Endothelial cell of umbilical vein (primary cell): Measurements from ENCODE around the gene RDM1. TPM values are rescaled to one million over a fixed set of nuclear protein-coding genes. Genes with fewer than 3 reads are reported as not detected.

Experiments
- BruUV-seq: library from RNA; stranded (reverse); fragments of 400-500 nt; replicated peaks from 2 replicates; lab custom pipeline; 2021; lab: Mats Ljungman, UMichigan
- CTCF ChIA-PET: fragments of 300-600, 350-600 bp; sonication (Branson Sonifier 250); formaldehyde crosslinking; loops from one replicate; lab custom pipeline; 2021; ENCODE audit warnings: antibody characterized with exemption, inconsistent platforms; lab: Charles Lee
- POLR2A ChIA-PET: fragments of 300-600, 350-600 bp; sonication (Branson Sonifier 250); formaldehyde crosslinking; loops from one replicate; lab custom pipeline; 2021; ENCODE audit warnings: antibody characterized with exemption, inconsistent platforms; lab: Charles Lee
- DNase-seq: peaks from one replicate; pipeline ENCODE4 v3.0.0-alpha.2; 2011; ENCODE audit warnings: low read depth, low spot score
- FAIRE-seq: peaks from 2 replicates; lab custom pipeline; 2011; peaks lifted over from hg19 to GRCh38; lab: Jason Lieb, UNC
- H2AFZ ChIP-seq: 2 replicates; pipeline ENCODE4 v1.6.0; 2012; ENCODE audit warnings: low read depth, low read length, control low read depth, inconsistent platforms
- H3K27ac ChIP-seq: 2 replicates; pipeline ENCODE4 v1.5.1; 2011; ENCODE audit warnings: low read depth, mild to moderate bottlenecking, control low read depth, low read length, moderate library complexity; ENCODE audit not compliant: insufficient read depth
- H3K27me3 ChIP-seq, 2 experiments: 2 replicates each; pipeline versions ENCODE4 v1.6.0 to v1.6.1; 2011; ENCODE audit warnings: low read length in 2 of 2, mixed read lengths in 1 of 2; ENCODE audit not compliant: control insufficient read depth in 2 of 2, insufficient read depth in 2 of 2
- H3K36me3 ChIP-seq, 2 experiments: 2 replicates in 1 of 2; 3 replicates in 1 of 2; pipeline ENCODE4 v1.5.1; 2011; ENCODE audit warnings: low read length in 2 of 2, mild to moderate bottlenecking in 1 of 2, moderate library complexity in 1 of 2; ENCODE audit not compliant: control insufficient read depth in 2 of 2, insufficient read depth in 2 of 2; ENCODE audit errors: extremely low read depth in 1 of 2
- H3K4me1 ChIP-seq: 3 replicates; pipeline ENCODE4 v1.5.1; 2011; ENCODE audit warnings: mild to moderate bottlenecking, low read length; ENCODE audit not compliant: control insufficient read depth, insufficient read depth; ENCODE audit errors: extremely low read depth
- H3K4me2 ChIP-seq: 2 replicates; pipeline ENCODE4 v1.6.1; 2011; ENCODE audit warnings: low read length, control low read depth, mixed read lengths; ENCODE audit not compliant: insufficient read depth
- H3K4me3 ChIP-seq, 3 experiments: fragments of 200-600 bp in 1 of 3; sonication (generic), shearing (Covaris generic) in 1 of 3; replicated peaks in 1 of 3; 2 replicates each; pipeline ENCODE4 v1.5.1; 2011 to 2016; ENCODE audit warnings: control low read depth in 3 of 3, low read length in 3 of 3, mild to moderate bottlenecking in 2 of 3, inconsistent platforms in 1 of 3, low read depth in 1 of 3, moderate library complexity in 1 of 3; ENCODE audit not compliant: insufficient read depth in 1 of 3
- H3K79me2 ChIP-seq: 2 replicates; pipeline ENCODE4 v1.6.0; 2012; ENCODE audit warnings: low read length, inconsistent platforms; ENCODE audit not compliant: control insufficient read depth, insufficient read depth
- H3K9ac ChIP-seq: replicated peaks from 2 replicates; pipeline ENCODE3; 2011; ENCODE audit warnings: low read length, control low read depth; ENCODE audit not compliant: insufficient read depth; ENCODE audit errors: extremely low read depth
- H3K9me1 ChIP-seq: replicated peaks from 3 replicates; pipeline ENCODE4 v1.6.0; 2011; ENCODE audit warnings: mild to moderate bottlenecking, low read length; ENCODE audit not compliant: control insufficient read depth, insufficient read depth; ENCODE audit errors: extremely low read depth
- H3K9me3 ChIP-seq: replicated peaks from 2 replicates; pipeline ENCODE4 v1.5.1; 2012; ENCODE audit warnings: low read length, inconsistent platforms; ENCODE audit not compliant: control insufficient read depth, insufficient read depth
- H4K20me1 ChIP-seq: replicated peaks from 2 replicates; pipeline ENCODE3; 2011; ENCODE audit warnings: mild to moderate bottlenecking, low read length; ENCODE audit not compliant: control insufficient read depth, insufficient read depth; ENCODE audit errors: extremely low read depth
- EZH2 ChIP-seq: IDR thresholded peaks from 2 replicates; pipeline ENCODE4 v1.6.1; 2012; ENCODE audit warnings: borderline replicate concordance, low read depth, mild to moderate bottlenecking, moderate library complexity, low read length, inconsistent platforms; ENCODE audit not compliant: severe bottlenecking
- FOS ChIP-seq: IDR thresholded peaks from 2 replicates; pipeline ENCODE4 v1.6.1; 2011; ENCODE audit warnings: mild to moderate bottlenecking, low read length, moderate library complexity, borderline replicate concordance; ENCODE audit not compliant: insufficient read depth
- GATA2 ChIP-seq: IDR thresholded peaks from 2 replicates; pipeline ENCODE4 v1.7.0; 2011; ENCODE audit warnings: low read depth, mild to moderate bottlenecking, moderate library complexity, mixed read lengths, low read length; ENCODE audit not compliant: insufficient read length, insufficient read depth
- JUN ChIP-seq: IDR thresholded peaks from 2 replicates; pipeline ENCODE4 v1.6.1; 2011; ENCODE audit warnings: borderline replicate concordance, low read depth; ENCODE audit not compliant: insufficient read length, insufficient read depth
- MYC ChIP-seq: IDR thresholded peaks from one replicate; pipeline ENCODE4 v1.6.1; 2011; ENCODE audit warnings: mild to moderate bottlenecking, low read depth, low read length
- POLR2A ChIP-seq: IDR thresholded peaks from 2 replicates; pipeline ENCODE4 v1.6.1; 2012; ENCODE audit warnings: low read depth, mild to moderate bottlenecking, control low read depth, low read length
- POLR2AphosphoS5 ChIP-seq: IDR thresholded peaks from 2 replicates; pipeline ENCODE4 v1.6.1; 2012; ENCODE audit warnings: low read depth, mild to moderate bottlenecking, control low read depth, low read length, moderate library complexity; ENCODE audit not compliant: insufficient read depth
- dilution Hi-C: fragments of 300-500 bp; cut with MboI; formaldehyde crosslinking; loops from one replicate; pipeline ENCODE4 v1.15.0; 2019; ENCODE audit warnings: low sequenced_read_pairs; ENCODE audit not compliant: extremely low pct_ligation_motif_present
- intact Hi-C: fragments of 100-400 bp; cut with micrococcal nuclease; formaldehyde crosslinking; loops from one replicate; pipeline ENCODE4 v1.10.0; 2022
- polyA plus RNA-seq, 4 experiments: library from polyadenylated mRNA; depleted of rRNA in 3 of 4; stranded (reverse) in 3 of 4; unstranded in 1 of 4; fragments of >200 nt; gene quantifications; 2 replicates each; pipeline versions ENCODE4 v1.2.1 to v1.2.3, GENCODE V29; 2011 to 2012; ENCODE audit warnings: missing spikeins in 1 of 4
- total RNA-seq: library from RNA; stranded (reverse); gene quantifications from 2 replicates; pipeline ENCODE4 v1.2.3, GENCODE V29; 2021
- TF ChIP-seq, protein P1 (sequence below): IDR thresholded peaks from 2 replicates; pipeline ENCODE4 v1.6.1; 2011; ENCODE audit not compliant: insufficient read depth, insufficient read length
- TF ChIP-seq, protein P2 (sequence below), 2 donors: IDR thresholded peaks; 1 replicate in 1 of 2; 2 replicates in 1 of 2; pipeline ENCODE4 v1.5.1; 2011; ENCODE audit warnings: low read length in 2 of 2, mild to moderate bottlenecking in 2 of 2, moderate library complexity in 2 of 2, control low read depth in 1 of 2, inconsistent platforms in 1 of 2, low read depth in 1 of 2; ENCODE audit not compliant: insufficient read depth in 1 of 2; ENCODE audit errors: extremely low read depth in 1 of 2

RDM1 gene
- total and polyA plus RNA-seq, 2 donors (not counting 3 experiments of a cell fraction or from before 2014, with no cell fraction given) = 0.12 to 0.46 TPM

DNA sequence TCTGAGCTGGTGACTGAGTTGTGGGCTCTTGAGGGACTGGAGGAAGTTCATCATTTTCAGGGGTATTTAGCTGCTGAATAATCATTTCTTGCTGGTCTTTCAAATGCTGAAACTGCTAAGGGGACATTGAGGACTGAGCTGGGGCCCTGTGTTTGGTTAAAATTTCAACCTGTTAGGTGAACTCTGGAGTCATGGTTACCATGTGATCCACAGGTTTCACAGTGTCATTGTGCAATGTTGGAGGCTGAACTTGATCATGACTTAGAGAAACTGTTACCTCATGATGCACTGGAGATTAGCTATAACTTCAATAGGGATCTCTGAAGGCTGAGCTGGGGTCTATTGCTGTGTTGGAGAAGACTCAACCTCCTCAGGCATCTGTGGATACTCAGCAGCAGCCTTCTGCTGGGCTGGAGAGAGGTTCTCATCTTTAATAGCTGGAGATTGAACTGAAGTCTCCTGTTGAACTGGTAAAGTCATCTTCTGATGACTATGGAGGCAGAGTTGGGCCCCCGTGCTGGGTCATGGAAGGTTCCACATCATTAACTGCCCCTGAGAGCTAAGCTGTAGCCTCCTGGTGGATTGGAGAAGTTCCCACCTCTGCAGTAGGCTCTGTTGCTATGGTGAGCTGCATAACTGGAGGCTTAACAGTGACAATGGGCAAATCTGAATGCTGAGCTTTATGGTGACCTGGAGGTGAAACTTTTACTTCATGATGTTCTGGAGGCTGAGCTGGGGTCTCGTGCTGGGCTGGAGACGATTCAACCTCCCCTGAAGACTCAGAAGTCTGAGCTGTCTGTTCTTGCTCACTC lies 15.2 kb downstream of the RDM1 start:
- peaks cover 0 to 2% of the 10 kb centered on the region in 2 experiments for H3K27me3 ChIP-seq
- H2AFZ ChIP-seq = no peak overlapping the region
- intact Hi-C loops = no loop called here
- H3K4me3 ChIP-seq = no peak overlapping the region
- dilution Hi-C loops = no loop called here
- H3K79me2 ChIP-seq = no peaks in the 10 kb centered on the region
- no peaks in the 10 kb centered on the region for H4K20me1 ChIP-seq
- TF ChIP-seq POLR2A (no peak), POLR2AphosphoS5 (no peak), FOS (no peak), EZH2 (no peak), GATA2 (no peak), JUN (no peak), MYC (no peak)
- TF ChIP-seq, protein P1, sequence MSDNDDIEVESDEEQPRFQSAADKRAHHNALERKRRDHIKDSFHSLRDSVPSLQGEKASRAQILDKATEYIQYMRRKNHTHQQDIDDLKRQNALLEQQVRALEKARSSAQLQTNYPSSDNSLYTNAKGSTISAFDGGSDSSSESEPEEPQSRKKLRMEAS = no peak
- TF ChIP-seq, protein P2, sequence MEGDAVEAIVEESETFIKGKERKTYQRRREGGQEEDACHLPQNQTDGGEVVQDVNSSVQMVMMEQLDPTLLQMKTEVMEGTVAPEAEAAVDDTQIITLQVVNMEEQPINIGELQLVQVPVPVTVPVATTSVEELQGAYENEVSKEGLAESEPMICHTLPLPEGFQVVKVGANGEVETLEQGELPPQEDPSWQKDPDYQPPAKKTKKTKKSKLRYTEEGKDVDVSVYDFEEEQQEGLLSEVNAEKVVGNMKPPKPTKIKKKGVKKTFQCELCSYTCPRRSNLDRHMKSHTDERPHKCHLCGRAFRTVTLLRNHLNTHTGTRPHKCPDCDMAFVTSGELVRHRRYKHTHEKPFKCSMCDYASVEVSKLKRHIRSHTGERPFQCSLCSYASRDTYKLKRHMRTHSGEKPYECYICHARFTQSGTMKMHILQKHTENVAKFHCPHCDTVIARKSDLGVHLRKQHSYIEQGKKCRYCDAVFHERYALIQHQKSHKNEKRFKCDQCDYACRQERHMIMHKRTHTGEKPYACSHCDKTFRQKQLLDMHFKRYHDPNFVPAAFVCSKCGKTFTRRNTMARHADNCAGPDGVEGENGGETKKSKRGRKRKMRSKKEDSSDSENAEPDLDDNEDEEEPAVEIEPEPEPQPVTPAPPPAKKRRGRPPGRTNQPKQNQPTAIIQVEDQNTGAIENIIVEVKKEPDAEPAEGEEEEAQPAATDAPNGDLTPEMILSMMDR (IDR thresholded peaks at IDR 0.05; ENCODE audit: extremely low read depth in 1 of 2, insufficient read depth in 1 of 2, low read depth in 1 of 2, low read length in 2 of 2) = no peak
- H3K9me1 ChIP-seq = no peaks in the 10 kb centered on the region
- POLR2A ChIA-PET = no interaction called here
- no TSS peak for BruUV-seq
- peaks cover 4% of the 10 kb centered on the region for H3K4me1 ChIP-seq
- no peak overlapping the region for H3K9ac ChIP-seq
- no peak overlapping the region for H3K27ac ChIP-seq
- no peak for DNase-seq
- H3K4me2 ChIP-seq = no peak overlapping the region
- H3K9me3 ChIP-seq = no peaks in the 10 kb centered on the region
- no peaks in the 10 kb centered on the region for H3K36me3 ChIP-seq
- CTCF ChIA-PET = interaction anchor here (1.2 to 1.4 kb wide), 3 partner anchors 9 to 568 kb away, joined by 3 to 4 read pairs (median 3); no protein-coding TSS in a partner anchor
- no peak for FAIRE-seq
